ENCODE measurements around the gene PROCA1. TPM values are rescaled to one million over a fixed set of nuclear protein-coding genes. Genes with fewer than 3 reads are reported as not detected.
A peak's percentile ranks its signal among the peaks of the same experiment; 100 is the strongest.

PROCA1 gene
- total RNA-seq, 1 donor from 2014 or later: 0.51 TPM

- no peak for DNase-seq
These were observed 4.4 kb downstream of the PROCA1 start for GRCh38 chr17:28707339-28707720.

GRCh38 chr17:28706471-28707338 is 5.0 kb downstream of the PROCA1 start:
- no peak for DNase-seq

DNA sequence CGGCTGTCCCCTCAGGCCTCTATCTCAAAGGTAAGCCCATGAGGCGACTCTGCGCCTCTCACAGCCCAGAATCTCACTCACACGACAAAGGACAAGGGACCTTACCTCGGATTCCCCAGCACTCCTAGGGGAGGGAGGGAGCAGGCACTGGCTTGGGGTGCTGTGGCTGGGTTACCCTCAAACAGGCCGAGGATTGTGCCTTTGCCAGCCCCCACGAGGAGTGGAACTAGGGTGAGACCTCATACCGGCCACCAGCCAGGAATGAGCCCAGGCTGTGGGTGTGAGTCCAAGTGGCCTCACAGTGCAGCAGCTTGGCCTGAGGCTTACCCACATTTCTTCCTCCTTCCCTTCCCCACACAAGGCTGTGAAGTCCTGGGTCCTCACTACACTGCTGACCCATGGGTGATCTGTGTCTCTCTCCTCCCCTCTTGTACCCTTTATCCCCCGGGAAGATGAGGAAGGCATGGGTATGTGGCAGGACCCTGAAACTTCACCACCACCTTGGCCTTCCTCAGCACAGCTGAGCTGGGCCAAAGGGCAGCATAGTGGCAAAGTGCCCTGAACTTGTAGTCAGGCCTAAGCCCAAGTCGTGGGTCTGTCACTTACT is 5.9 kb downstream of the PROCA1 start:
- DNase-seq: no peak

- DNase-seq: no peak
These were observed 6.5 kb downstream of the PROCA1 start for GRCh38 chr17:28705074-28705659.

DNA sequence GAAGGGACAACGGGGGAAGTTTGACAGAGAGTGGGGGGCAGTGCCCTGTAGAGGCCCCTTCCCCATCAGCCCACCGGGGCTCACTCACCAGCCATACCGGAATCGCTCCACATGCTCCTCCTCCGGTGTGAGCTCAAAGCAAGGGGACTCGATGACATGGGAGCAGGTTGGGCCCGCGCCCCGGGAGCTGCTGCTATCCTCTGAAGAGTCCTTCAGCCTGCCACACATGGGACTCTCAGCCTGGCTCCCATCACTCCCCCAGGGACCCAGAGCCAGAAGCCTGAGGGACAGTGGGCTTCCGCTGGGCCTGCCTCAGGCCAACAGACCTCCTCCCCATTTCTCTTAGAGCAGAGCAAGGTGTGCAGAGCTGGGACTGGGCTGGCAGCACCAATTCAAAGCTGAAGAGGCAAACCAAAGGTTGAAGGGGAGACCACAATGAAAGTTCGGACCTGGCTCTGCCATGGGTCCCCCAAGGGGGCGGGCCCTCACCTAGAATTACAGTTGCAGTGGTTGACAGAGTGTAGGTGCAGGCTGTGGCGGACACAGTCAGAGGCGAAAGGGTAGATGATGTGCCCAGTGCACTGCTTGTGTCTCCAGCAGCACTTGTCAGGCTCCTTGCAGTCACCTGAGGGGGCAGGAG is 7.3 kb downstream of the PROCA1 start:
- DNase-seq: no peak

- DNase-seq: no peak
These were observed 8.0 kb downstream of the PROCA1 start for GRCh38 chr17:28703552-28704218.

- no peak for DNase-seq
These were observed 8.9 kb downstream of the PROCA1 start for GRCh38 chr17:28702752-28703150.

GRCh38 chr17:28702026-28702751 is 9.5 kb downstream of the PROCA1 start:
- DNase-seq: no peak

DNA sequence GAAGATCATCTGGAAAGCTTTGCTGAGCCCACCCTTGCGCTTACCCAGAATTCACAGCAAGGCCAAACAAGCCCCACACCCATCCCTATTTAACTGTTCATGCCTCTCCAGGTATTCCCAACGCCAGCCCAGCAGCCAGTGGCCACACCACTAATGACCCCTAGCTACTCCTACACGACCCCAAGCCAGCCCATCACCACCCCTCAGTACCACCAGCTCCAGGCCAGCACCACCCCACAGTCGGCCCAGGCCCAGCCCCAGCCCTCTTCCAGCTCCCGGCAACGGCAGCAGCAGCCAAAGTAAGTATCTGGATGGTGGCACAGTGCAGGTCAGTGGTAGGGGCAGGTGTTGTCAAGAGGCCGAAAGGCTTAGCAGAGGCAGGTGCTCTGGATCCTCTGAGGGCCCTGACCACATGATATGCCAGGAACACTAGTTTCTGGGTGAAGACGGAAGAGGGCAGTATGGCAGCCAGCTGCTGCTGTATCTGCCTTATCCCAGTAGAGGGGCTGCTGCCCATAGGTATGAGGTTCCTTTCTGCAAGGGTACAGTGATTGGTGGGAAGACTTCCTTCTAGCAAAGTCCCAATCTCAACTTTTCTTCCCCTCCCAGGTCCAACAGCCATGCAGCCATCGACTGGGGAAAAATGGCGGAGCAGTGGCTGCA is 10.7 kb downstream of the PROCA1 start:
- no peak for DNase-seq

GRCh38 chr17:28700278-28700677 is 11.4 kb downstream of the PROCA1 start:
- no peak for DNase-seq

- DNase-seq: no peak
These were observed 13.3 kb downstream of the PROCA1 start for GRCh38 chr17:28698253-28698941.

GRCh38 chr17:28693869-28694268 is 17.8 kb downstream of the PROCA1 start:
- no peak for DNase-seq

DNA sequence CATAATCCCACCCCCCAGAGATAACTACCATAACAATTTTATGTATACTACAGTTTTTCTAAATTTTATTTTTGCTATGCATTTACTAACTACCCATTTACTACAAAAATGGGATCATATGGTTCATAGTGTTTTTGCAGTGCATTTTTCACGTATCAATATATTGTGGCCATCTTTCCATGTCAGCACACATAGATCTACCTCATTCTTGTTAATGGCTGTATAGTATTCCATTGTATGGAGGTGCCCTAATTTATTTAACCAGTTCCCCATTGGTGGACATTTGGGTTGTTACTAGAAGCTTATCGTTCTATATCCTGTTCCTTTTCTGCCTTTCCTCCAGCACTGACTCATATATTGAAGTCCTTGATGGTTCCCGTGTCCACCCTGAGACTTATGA is 22.7 kb downstream of the PROCA1 start:
- no peak for DNase-seq

DNA sequence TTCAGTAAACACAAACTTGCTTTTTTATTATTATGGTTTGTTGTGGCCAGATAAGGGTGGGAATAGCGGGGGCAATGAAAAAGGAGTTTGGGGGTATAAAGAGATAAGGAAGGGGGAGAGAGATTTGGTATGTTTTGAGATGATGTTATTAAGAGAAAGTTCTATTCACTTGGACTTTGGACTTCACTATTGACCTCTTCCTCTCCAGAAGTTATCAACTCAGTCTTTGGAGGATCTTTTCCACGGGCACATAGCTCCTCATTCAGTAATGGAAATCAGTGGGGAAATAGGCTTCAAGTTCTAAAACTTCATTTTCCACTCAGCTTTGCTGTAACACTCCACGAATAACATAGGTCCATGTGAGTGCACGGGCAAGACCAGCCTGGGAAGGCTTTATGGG is 23.2 kb downstream of the PROCA1 start:
- no peak for DNase-seq

DNA sequence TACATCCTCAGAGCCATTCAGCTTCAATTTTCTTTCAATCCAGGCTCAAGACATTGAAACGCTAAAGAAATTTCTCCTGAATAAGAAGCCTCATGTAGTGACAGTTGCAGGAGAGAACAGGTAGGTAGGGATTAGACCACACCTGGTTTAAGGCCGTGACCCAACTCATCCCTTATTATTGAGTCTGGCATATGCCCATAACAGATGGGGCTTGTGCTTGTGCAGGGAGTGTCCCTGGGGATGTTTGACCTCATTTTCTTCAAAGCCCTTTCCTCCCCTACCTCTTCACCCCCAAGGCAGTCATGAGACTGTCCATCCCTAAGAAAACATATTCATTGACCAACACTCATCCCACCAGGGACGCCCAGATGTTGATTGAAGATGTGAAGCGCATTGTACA is 25.4 kb downstream of the PROCA1 start:
- DNase-seq: no peak

GRCh38 chr17:28685366-28685765 is 26.3 kb downstream of the PROCA1 start:
- DNase-seq: no peak

- peak; percentile 15 for DNase-seq
These were observed 26.7 kb downstream of the PROCA1 start for GRCh38 chr17:28684963-28685362.

DNA sequence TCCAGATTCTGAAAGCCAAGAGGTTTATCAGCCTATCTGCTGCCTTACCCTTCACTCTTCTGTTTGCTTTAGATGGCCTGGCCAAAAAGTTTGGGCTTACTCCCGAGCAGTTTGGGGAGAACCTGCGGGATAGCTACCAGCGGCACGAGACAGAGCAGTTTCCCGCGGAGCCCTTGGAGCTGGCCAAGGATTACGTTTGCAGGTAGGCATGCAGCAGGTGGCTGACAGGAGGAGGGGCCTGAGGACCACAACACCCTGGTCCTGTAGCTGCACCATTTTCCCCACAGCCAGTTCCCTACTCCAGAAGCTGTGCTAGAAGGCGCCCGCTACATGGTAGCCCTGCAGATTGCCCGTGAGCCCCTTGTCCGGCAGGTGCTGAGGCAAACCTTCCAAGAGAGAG is 29.0 kb downstream of the PROCA1 start:
- DNase-seq: no peak

GRCh38 chr17:28675980-28676379 is 35.7 kb downstream of the PROCA1 start:
- peak; percentile 18 for DNase-seq

GRCh38 chr17:28675490-28675889 is 36.2 kb downstream of the PROCA1 start:
- no peak for DNase-seq

GRCh38 chr17:28669918-28670317 is 41.8 kb downstream of the PROCA1 start:
- DNase-seq: no peak
